A549 treated with dexamethasone at 1 μM for 4 hours (cell line): ENCODE results near the gene TPP2. TPM values are rescaled to one million over a fixed set of nuclear protein-coding genes. Genes with fewer than 3 reads are reported as not detected.

Experiments used
- total RNA-seq: library from RNA; stranded (reverse); fragments of 200-300 nt; extraction: Qiagen RNA extraction; gene quantifications from 5 replicates; pipeline ENCODE4 v1.2.3, GENCODE V29; 2022

TPP2 gene
- 10.3 to 18.8 TPM (median 17.3 TPM) in 5 replicates for total RNA-seq

DNA sequence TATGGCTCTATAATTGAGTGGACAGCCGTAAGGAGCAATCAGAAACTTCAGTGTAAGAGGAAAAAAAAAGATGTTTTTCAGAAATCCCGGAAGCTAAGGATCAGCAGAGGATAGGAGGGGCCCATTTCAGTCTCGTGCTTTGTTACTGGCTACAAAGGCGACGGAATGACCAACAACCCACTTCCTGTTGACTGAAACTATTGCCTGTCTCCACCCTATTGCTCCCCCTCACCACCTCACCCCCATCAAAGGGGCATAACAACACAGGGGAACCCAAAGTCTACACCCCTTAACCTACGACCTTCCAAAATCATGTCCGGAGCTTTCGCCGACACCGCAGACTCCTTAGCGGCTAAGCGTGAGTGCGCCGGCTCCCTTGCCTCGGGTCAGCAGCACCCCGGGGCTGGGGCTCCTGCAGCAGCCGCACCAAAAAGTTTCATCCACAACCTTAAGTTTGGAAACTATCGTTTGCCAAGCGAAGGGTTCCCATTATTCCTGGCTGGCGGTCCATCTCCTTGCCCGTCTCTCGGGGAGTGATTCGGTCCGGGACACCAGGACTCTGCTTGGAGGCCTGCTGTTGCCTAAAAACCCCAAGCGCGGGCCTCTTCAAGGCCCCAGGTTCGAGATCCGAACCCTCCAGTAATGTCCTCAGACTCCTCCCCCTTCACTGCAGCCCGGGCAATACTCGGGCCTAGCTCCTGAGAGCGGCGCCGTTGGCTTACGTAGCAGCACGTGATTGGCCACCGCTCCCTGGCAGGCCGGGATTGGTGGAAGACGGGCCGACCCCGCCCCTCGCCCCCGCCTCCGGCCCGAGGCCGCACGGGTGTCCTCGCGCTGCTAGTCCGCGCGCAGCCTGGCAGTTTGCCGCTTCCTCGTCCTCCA is at the start of gene TPP2:
Gene TPP2, plus strand, starts transcription at position 840 of the 882 bp plus-strand sequence. CDS start 53 bp downstream, outside the sequence.

DNA sequence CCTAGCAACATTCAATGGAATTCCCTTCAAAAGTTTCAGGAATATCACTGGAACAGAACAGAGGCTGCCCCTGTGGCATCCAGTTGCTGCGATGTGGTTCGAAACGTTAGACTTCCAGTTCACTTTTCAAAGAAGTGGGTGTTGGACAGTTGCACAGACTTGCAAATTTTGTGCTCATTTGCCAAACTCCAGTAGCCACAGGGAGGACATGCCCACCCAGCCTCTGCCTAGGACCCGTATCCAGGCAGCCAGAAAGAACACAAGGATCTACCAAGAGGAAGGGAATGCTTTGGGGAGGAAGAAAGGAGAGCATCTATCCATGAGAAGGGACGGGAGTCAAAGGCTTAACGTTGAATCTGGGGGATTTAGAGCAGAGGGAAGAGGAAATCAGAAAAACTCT is 98.2 kb downstream of the TPP2 start, which contains the start of gene METTL21C:
Gene METTL21C, minus strand, starts transcription at position 108 of the 400 bp plus-strand sequence. CDS start 546 bp downstream, outside the sequence.

Other genes with a start within 250 kb of the TPP2 start
- 0.01 to 0.11 TPM in 2 of 5 replicates, not detected in the others for gene FGF14, start 194.9 kb upstream of the TPP2 start, total RNA-seq
- not detected in 5 replicates for gene METTL21C, start 98.1 kb downstream of the TPP2 start, total RNA-seq
- gene TEX30, start 176.8 kb downstream of the TPP2 start, total RNA-seq: 10.7 to 13.2 TPM (median 12.5 TPM) in 5 replicates
- 5.4 to 7.0 TPM (median 6.4 TPM) in 5 replicates for gene POGLUT2, start 202.0 kb downstream of the TPP2 start, total RNA-seq
- gene BIVM, start 202.1 kb downstream of the TPP2 start, total RNA-seq: 2.3 to 4.4 TPM (median 3.8 TPM) in 5 replicates
- gene ERCC5, start 249.0 kb downstream of the TPP2 start, total RNA-seq: 14.9 to 20.9 TPM (median 17.5 TPM) in 5 replicates